Measurements from ENCODE around the gene TRPM8. TPM values are rescaled to one million over a fixed set of nuclear protein-coding genes. Genes with fewer than 3 reads are reported as not detected.

The TRPM8 gene
- total and polyA plus RNA-seq, 2 donors from 2014 or later, result 2.5 TPM; not detected in 1

- FAIRE-seq (no peak), DNase-seq (peak in 2 of 5 donors; percentile 19 to 39)
- peaks cover 0 to 2% (median 0%) of the 10 kb centered on the region in 3 donors for H3K4me1 ChIP-seq (ENCODE audit: control insufficient read depth in 2 of 3, insufficient read depth in 2 of 3, low read depth in 1 of 3, low read length in 3 of 3)
- no peak overlapping the region for H3K4me3 ChIP-seq (ENCODE audit: low read length in 3 of 3)
- no peak overlapping the region for H3K27ac ChIP-seq (ENCODE audit: low read depth in 2 of 2, low read length in 2 of 2)
- no peak for TF ChIP-seq CTCF (IDR thresholded peaks at IDR 0.05; ENCODE audit: borderline replicate concordance, extremely low read depth, insufficient read depth)
- no peak overlapping the region for H3K9ac ChIP-seq (ENCODE audit: low read length in 3 of 3)
- H3K36me3 ChIP-seq (ENCODE audit: control insufficient read depth in 2 of 3, insufficient read depth in 3 of 3, low read length in 3 of 3), result no peaks in the 10 kb centered on the region
- intact Hi-C loops (cut with DNase I), result no loop called here
- no peaks in the 10 kb centered on the region for H3K9me3 ChIP-seq (ENCODE audit: control insufficient read depth in 2 of 3, insufficient read depth in 1 of 3, low read length in 3 of 3)
- no peaks in the 10 kb centered on the region for H3K27me3 ChIP-seq (ENCODE audit: control insufficient read depth, insufficient read depth, low read length)
These were observed 112.1 kb downstream of the TRPM8 start for GRCh38 chr2:234029150-234029733.

GRCh38 chr2:234031207-234031606, 114.0 kb downstream of the TRPM8 start:
- intact Hi-C loops (cut with DNase I), result no loop called here
- DNase-seq, result no peak
- Histone ChIP-seq H3K27me3 (ENCODE audit: control insufficient read depth, insufficient read depth, low read length) (no peaks in the 10 kb centered on the region), H3K4me1 (ENCODE audit: control insufficient read depth in 2 of 3, insufficient read depth in 2 of 3, low read depth in 1 of 3, low read length in 3 of 3) (no peaks in the 10 kb centered on the region), H3K9ac (ENCODE audit: low read length in 3 of 3) (no peak overlapping the region), H3K9me3 (ENCODE audit: control insufficient read depth in 2 of 3, insufficient read depth in 1 of 3, low read length in 3 of 3) (no peaks in the 10 kb centered on the region), H3K4me3 (ENCODE audit: low read length in 3 of 3) (no peak overlapping the region), H3K36me3 (ENCODE audit: control insufficient read depth in 2 of 3, insufficient read depth in 3 of 3, low read length in 3 of 3) (no peaks in the 10 kb centered on the region), H3K27ac (ENCODE audit: low read depth in 2 of 2, low read length in 2 of 2) (no peak overlapping the region)
- TF ChIP-seq CTCF (IDR thresholded peaks at IDR 0.05; ENCODE audit: borderline replicate concordance, extremely low read depth, insufficient read depth), result no peak
- FAIRE-seq, result no peak

- H3K27ac ChIP-seq (ENCODE audit: low read depth in 2 of 2, low read length in 2 of 2), result no peak overlapping the region
- TF ChIP-seq CTCF (IDR thresholded peaks at IDR 0.05; ENCODE audit: borderline replicate concordance, extremely low read depth, insufficient read depth), result no peak
- no peak overlapping the region for H3K9ac ChIP-seq (ENCODE audit: low read length in 3 of 3)
- FAIRE-seq, result no peak
- no peaks in the 10 kb centered on the region for H3K27me3 ChIP-seq (ENCODE audit: control insufficient read depth, insufficient read depth, low read length)
- no peaks in the 10 kb centered on the region for H3K9me3 ChIP-seq (ENCODE audit: control insufficient read depth in 2 of 3, insufficient read depth in 1 of 3, low read length in 3 of 3)
- no peaks in the 10 kb centered on the region for H3K36me3 ChIP-seq (ENCODE audit: control insufficient read depth in 2 of 3, insufficient read depth in 3 of 3, low read length in 3 of 3)
- DNase-seq, result no peak
- intact Hi-C loops (cut with DNase I), result no loop called here
- H3K4me1 ChIP-seq (ENCODE audit: control insufficient read depth in 2 of 3, insufficient read depth in 2 of 3, low read depth in 1 of 3, low read length in 3 of 3), result no peaks in the 10 kb centered on the region
- no peak overlapping the region for H3K4me3 ChIP-seq (ENCODE audit: low read length in 3 of 3)
These were observed 115.2 kb downstream of the TRPM8 start for GRCh38 chr2:234032279-234032856.

Measured in kidney (tissue), 14 donors.